ENCODE data around the gene GANC. TPM values are rescaled to one million over a fixed set of nuclear protein-coding genes. Genes with fewer than 3 reads are reported as not detected.

Gene GANC
- total RNA-seq, 1 donor from 2014 or later = 14.2 TPM

DNA sequence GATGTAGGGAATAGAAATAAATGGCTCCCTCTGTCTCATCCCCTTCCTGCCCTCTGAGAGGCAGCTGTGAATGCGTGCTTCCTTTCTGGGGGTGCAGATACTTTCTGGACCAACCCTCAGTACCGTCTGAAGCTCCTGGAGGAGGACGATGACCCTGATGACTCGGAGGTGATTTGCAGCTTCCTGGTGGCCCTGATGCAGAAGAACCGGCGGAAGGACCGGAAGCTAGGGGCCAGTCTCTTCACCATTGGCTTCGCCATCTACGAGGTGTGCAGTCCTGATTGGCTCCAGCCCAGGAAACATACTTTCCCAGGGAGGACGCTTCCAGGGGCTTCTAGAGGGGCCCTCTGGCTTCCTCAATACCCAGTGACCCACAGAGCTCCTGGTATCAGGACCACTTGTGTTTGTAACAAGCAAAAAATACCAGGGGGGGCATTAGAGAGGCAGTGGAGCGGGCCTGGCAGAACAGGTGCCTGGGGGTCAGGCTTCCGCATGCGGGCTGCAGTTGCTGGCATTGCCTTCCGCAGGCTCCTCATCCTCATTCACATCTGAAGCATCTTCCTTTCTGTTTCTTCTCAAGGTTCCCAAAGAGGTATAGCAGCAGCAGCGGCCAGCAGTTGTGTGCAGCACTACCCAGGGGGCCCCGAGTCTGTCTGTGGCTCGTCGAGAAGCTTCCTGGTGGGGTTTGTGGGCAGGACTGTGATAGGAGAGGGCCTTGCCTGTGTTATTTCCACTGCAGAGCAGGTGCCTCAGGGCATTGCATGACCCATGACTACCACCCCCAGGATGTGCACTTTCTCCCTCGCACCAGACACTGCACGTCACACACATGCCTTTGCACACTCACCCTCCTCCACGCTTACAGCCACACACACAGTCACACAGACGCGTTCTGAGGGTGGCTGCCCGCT lies 128.8 kb downstream of the GANC start:
- H3K27me3 ChIP-seq (ENCODE audit: control insufficient read depth, insufficient read depth, low read length) = no peaks in the 10 kb centered on the region
- no peak for DNase-seq (ENCODE audit: low read depth)
- no peak overlapping the region for H3K4me3 ChIP-seq (ENCODE audit: low read depth, low read length)
- H3K36me3 ChIP-seq (ENCODE audit: control insufficient read depth, insufficient read depth, low read length) = no peaks in the 10 kb centered on the region
- TF ChIP-seq CTCF (IDR thresholded peaks at IDR 0.05; ENCODE audit: insufficient read depth, low read length, poor library complexity, severe bottlenecking) = no peak

GRCh38 chr15:42402455-42403205 lies 129.6 kb downstream of the GANC start:
- no peak overlapping the region for H3K4me3 ChIP-seq (ENCODE audit: low read depth, low read length)
- DNase-seq (ENCODE audit: low read depth) = no peak
- no peak for TF ChIP-seq CTCF (IDR thresholded peaks at IDR 0.05; ENCODE audit: insufficient read depth, low read length, poor library complexity, severe bottlenecking)
- no peaks in the 10 kb centered on the region for H3K27me3 ChIP-seq (ENCODE audit: control insufficient read depth, insufficient read depth, low read length)
- H3K36me3 ChIP-seq (ENCODE audit: control insufficient read depth, insufficient read depth, low read length) = no peaks in the 10 kb centered on the region

DNA sequence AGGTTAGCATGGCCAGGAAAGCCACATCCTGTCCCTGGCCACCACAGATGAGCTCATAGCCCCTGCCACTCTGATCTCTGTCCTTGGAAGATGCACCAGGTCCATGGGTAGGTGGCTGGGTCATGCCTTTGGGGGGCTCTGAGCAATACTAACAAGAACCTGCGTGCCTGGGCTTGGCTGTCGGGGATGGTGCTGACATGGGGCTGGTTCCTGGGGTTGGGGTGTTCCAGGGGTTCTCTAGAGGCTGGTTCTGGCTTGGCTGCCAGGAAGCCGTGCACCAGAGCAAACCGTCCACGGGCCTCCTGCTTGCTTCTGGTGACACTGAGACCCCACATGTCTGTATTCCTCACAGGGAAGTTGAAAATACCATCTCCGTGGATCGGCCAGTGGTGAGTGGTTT lies 130.4 kb downstream of the GANC start:
- Histone ChIP-seq H3K27me3 (ENCODE audit: control insufficient read depth, insufficient read depth, low read length) (no peaks in the 10 kb centered on the region), H3K4me3 (ENCODE audit: low read depth, low read length) (no peak overlapping the region), H3K36me3 (ENCODE audit: control insufficient read depth, insufficient read depth, low read length) (no peaks in the 10 kb centered on the region)
- DNase-seq (ENCODE audit: low read depth) = no peak
- TF ChIP-seq CTCF (IDR thresholded peaks at IDR 0.05; ENCODE audit: insufficient read depth, low read length, poor library complexity, severe bottlenecking) = no peak

GRCh38 chr15:42404461-42405235 lies 131.6 kb downstream of the GANC start:
- Histone ChIP-seq H3K36me3 (ENCODE audit: control insufficient read depth, insufficient read depth, low read length) (no peaks in the 10 kb centered on the region), H3K27me3 (ENCODE audit: control insufficient read depth, insufficient read depth, low read length) (no peaks in the 10 kb centered on the region), H3K4me3 (ENCODE audit: low read depth, low read length) (no peak overlapping the region)
- TF ChIP-seq CTCF (IDR thresholded peaks at IDR 0.05; ENCODE audit: insufficient read depth, low read length, poor library complexity, severe bottlenecking) = no peak
- DNase-seq (ENCODE audit: low read depth) = no peak

GRCh38 chr15:42405863-42406482 lies 133.0 kb downstream of the GANC start:
- DNase-seq (ENCODE audit: low read depth) = no peak
- Histone ChIP-seq H3K27me3 (ENCODE audit: control insufficient read depth, insufficient read depth, low read length) (no peaks in the 10 kb centered on the region), H3K4me3 (ENCODE audit: low read depth, low read length) (no peak overlapping the region), H3K36me3 (ENCODE audit: control insufficient read depth, insufficient read depth, low read length) (no peaks in the 10 kb centered on the region)
- TF ChIP-seq CTCF (IDR thresholded peaks at IDR 0.05; ENCODE audit: insufficient read depth, low read length, poor library complexity, severe bottlenecking) = no peak

Data from kidney epithelial cell (primary cell).